ENCODE data around the gene ATCAY. TPM values are rescaled to one million over a fixed set of nuclear protein-coding genes. Genes with fewer than 3 reads are reported as not detected.

Gene ATCAY
- total RNA-seq, 2 donors from 2014 or later, result 0.58 to 2.8 TPM

DNA sequence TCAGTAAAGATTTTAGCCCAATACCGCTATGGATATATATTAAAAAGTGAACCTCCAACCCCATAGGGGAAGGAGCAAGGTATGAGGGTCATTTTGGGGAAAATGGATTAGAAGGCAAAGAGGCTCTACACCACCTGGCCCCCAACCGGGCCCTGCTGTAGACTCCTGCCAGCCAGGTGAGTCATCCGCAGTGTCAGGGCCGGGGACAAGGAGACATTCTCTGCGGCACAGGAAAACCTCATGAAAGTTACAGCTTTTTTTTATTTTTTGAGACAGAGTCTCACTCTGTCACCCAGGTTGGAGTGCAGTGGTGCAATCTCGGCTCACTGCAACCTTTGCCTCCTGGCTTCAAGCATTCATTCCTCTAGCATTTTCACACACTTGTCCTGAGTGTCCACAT, 43.6 kb upstream of the ATCAY start:
- Histone ChIP-seq H3K36me3 (ENCODE audit: control insufficient read depth, insufficient read depth, low read length) (no peaks in the 10 kb centered on the region), H3K4me3 (ENCODE audit: low read length) (no peak overlapping the region), H3K9ac (ENCODE audit: extremely low read depth, low read length, poor library complexity, severe bottlenecking) (no peak overlapping the region), H3K27me3 (ENCODE audit: control insufficient read depth, insufficient read depth, low read length, poor library complexity, severe bottlenecking) (no peaks in the 10 kb centered on the region), H3K27ac (ENCODE audit: low read depth, low read length) (no peak overlapping the region), H3K9me3 (ENCODE audit: control insufficient read depth, low read length) (peaks cover 7% of the 10 kb centered on the region), H3K4me1 (ENCODE audit: control insufficient read depth, insufficient read depth, low read length) (no peaks in the 10 kb centered on the region)
- Mint-ChIP-seq H3K9me3 (peaks cover 17% of the 10 kb centered on the region), H3K4me1 (no peaks in the 10 kb centered on the region), H3K27ac (no peak overlapping the region), H3K4me3 (no peak overlapping the region), H3K36me3 (ENCODE audit: low read depth) (no peaks in the 10 kb centered on the region), H3K27me3 (ENCODE audit: insufficient read depth) (peaks cover 4% of the 10 kb centered on the region)
- WGBS, 2 experiments (ENCODE audit: insufficient coverage in 1 of 2, insufficient read length in 1 of 2), result 74 to 81% methylated on average over 5 to 6 of the region's 6 CpGs
- DNase-seq, result no peak
- TF ChIP-seq, protein P1, sequence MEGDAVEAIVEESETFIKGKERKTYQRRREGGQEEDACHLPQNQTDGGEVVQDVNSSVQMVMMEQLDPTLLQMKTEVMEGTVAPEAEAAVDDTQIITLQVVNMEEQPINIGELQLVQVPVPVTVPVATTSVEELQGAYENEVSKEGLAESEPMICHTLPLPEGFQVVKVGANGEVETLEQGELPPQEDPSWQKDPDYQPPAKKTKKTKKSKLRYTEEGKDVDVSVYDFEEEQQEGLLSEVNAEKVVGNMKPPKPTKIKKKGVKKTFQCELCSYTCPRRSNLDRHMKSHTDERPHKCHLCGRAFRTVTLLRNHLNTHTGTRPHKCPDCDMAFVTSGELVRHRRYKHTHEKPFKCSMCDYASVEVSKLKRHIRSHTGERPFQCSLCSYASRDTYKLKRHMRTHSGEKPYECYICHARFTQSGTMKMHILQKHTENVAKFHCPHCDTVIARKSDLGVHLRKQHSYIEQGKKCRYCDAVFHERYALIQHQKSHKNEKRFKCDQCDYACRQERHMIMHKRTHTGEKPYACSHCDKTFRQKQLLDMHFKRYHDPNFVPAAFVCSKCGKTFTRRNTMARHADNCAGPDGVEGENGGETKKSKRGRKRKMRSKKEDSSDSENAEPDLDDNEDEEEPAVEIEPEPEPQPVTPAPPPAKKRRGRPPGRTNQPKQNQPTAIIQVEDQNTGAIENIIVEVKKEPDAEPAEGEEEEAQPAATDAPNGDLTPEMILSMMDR (conservative IDR thresholded peaks at IDR 0.05), result no peak

DNA sequence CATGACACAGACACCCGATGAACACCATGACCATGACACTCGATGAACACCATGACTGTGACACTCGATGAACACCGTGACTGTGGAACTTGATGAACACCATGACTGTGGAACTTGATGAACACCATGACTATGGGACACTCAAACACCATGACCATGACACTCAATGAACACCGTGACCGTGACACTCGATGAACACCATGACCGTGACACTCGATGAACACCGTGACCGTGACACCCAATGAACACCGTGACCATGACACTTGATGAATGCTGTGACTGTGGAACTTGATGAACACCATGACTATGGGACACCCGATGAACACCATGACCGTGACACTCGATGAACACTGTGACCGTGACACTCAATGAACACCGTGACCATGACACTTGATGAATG, 43.2 kb upstream of the ATCAY start:
- no peak overlapping the region for H3K27ac Mint-ChIP-seq

DNA sequence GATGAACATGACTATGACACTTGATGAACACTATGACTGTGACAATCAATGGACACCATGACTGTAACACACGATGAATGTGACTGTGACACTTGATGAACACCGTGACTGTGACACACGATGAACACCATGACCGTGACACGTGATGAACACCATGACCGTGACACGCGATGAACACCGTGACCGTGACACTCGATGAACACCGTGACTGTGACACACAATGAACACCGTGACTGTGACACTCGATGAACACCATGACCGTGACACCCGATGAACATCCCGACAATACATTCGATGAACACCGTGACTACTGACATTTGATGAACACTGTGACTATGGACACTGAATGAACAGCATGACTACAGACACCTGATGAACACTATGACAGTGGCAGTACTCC, 42.6 kb upstream of the ATCAY start:
- WGBS, 2 experiments (ENCODE audit: insufficient coverage in 1 of 2, insufficient read length in 1 of 2), result 95% methylated on average over 19 of the region's 19 CpGs
- DNase-seq, result no peak
- H3K4me3 ChIP-seq (ENCODE audit: low read length), result no peak overlapping the region
- Mint-ChIP-seq H3K4me1 (no peaks in the 10 kb centered on the region), H3K36me3 (ENCODE audit: low read depth) (no peaks in the 10 kb centered on the region), H3K9me3 (peaks cover 17% of the 10 kb centered on the region), H3K4me3 (no peak overlapping the region), H3K27ac (no peak overlapping the region), H3K27me3 (ENCODE audit: insufficient read depth) (peaks cover 4% of the 10 kb centered on the region)
- H3K9me3 ChIP-seq (ENCODE audit: control insufficient read depth, low read length), result peaks cover 7% of the 10 kb centered on the region
- H3K36me3 ChIP-seq (ENCODE audit: control insufficient read depth, insufficient read depth, low read length), result no peaks in the 10 kb centered on the region
- H3K27me3 ChIP-seq (ENCODE audit: control insufficient read depth, insufficient read depth, low read length, poor library complexity, severe bottlenecking), result no peaks in the 10 kb centered on the region
- no peak overlapping the region for H3K9ac ChIP-seq (ENCODE audit: extremely low read depth, low read length, poor library complexity, severe bottlenecking)
- no peaks in the 10 kb centered on the region for H3K4me1 ChIP-seq (ENCODE audit: control insufficient read depth, insufficient read depth, low read length)
- TF ChIP-seq, protein P1 (conservative IDR thresholded peaks at IDR 0.05), result no peak
- no peak overlapping the region for H3K27ac ChIP-seq (ENCODE audit: low read depth, low read length)

More for the DNA sequence above, 43.2 kb upstream of the ATCAY start:
- Histone ChIP-seq H3K9me3 (ENCODE audit: control insufficient read depth, low read length) (peaks cover 7% of the 10 kb centered on the region), H3K4me3 (ENCODE audit: low read length) (no peak overlapping the region), H3K36me3 (ENCODE audit: control insufficient read depth, insufficient read depth, low read length) (no peaks in the 10 kb centered on the region), H3K27me3 (ENCODE audit: control insufficient read depth, insufficient read depth, low read length, poor library complexity, severe bottlenecking) (no peaks in the 10 kb centered on the region), H3K27ac (ENCODE audit: low read depth, low read length) (no peak overlapping the region), H3K4me1 (ENCODE audit: control insufficient read depth, insufficient read depth, low read length) (no peaks in the 10 kb centered on the region), H3K9ac (ENCODE audit: extremely low read depth, low read length, poor library complexity, severe bottlenecking) (no peak overlapping the region)
- WGBS, 2 experiments (ENCODE audit: insufficient coverage in 1 of 2, insufficient read length in 1 of 2), result 94 to 97% methylated on average over 16 to 17 of the region's 17 CpGs
- TF ChIP-seq, protein P1 (conservative IDR thresholded peaks at IDR 0.05), result no peak
- Mint-ChIP-seq H3K36me3 (ENCODE audit: low read depth) (no peaks in the 10 kb centered on the region), H3K4me3 (no peak overlapping the region), H3K4me1 (no peaks in the 10 kb centered on the region), H3K9me3 (peaks cover 17% of the 10 kb centered on the region), H3K27me3 (ENCODE audit: insufficient read depth) (peaks cover 4% of the 10 kb centered on the region)
- no peak for DNase-seq

Measured in endodermal cell (in vitro differentiated cells).